Erythroblast (primary cell): ENCODE results near the gene ZGLP1.
"Not testable (repeated sequence)": the region's sequence is repeated elsewhere in the genome, so short reads cannot be mapped to it uniquely, and the experiment has no call there.

Experiments
- DNase-seq, 2 experiments: peaks; one replicate each; lab custom pipeline; 2025; lab: John Stamatoyannopoulos, UW
- GATA1 ChIP-seq: IDR thresholded peaks from 2 replicates; pipeline ENCODE4 v1.6.1; 2011; ENCODE audit warnings: low read depth, mild to moderate bottlenecking, control low read depth, low read length, moderate library complexity
- POLR2A ChIP-seq: IDR thresholded peaks from 2 replicates; pipeline ENCODE4 v1.6.1; 2011; ENCODE audit warnings: mild to moderate bottlenecking, low read length

The ZGLP1 gene

DNA sequence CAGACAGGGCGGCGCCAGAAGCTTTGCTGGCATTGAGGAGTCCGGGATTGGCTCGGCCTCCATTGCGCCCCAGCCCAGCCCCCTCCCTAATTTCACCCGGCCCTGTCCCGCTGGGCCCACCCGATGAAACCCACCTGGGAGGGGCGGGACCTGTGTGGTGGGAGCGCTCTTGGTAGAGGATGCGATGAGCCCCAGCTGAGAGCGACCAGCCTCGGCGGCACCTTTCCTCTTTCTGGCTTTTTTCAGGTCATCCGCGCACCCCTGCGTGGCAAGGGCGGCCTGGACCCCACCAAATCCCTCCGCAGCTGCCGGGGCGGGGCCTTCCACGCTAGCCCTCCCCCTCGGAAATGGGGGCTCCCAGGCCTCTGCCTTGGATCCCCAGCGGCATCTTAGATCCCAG, at the start of gene ZGLP1:
ZGLP1 (minus strand) TSS at position 393 of the 400 bp plus-strand sequence.
- DNase-seq, result no peak
- TF ChIP-seq POLR2A, result no peak
- TF ChIP-seq GATA1, result no peak

GRCh38 chr19:10356431-10356830, 46.8 kb upstream of the ZGLP1 start:
- DNase-seq, result no peak
- TF ChIP-seq GATA1, result no peak
- TF ChIP-seq POLR2A, result no peak

GRCh38 chr19:10353793-10354391, 44.3 kb upstream of the ZGLP1 start:
- TF ChIP-seq GATA1 (no peak), POLR2A (no peak)
- DNase-seq, result peak; percentile 66 to 75

DNA sequence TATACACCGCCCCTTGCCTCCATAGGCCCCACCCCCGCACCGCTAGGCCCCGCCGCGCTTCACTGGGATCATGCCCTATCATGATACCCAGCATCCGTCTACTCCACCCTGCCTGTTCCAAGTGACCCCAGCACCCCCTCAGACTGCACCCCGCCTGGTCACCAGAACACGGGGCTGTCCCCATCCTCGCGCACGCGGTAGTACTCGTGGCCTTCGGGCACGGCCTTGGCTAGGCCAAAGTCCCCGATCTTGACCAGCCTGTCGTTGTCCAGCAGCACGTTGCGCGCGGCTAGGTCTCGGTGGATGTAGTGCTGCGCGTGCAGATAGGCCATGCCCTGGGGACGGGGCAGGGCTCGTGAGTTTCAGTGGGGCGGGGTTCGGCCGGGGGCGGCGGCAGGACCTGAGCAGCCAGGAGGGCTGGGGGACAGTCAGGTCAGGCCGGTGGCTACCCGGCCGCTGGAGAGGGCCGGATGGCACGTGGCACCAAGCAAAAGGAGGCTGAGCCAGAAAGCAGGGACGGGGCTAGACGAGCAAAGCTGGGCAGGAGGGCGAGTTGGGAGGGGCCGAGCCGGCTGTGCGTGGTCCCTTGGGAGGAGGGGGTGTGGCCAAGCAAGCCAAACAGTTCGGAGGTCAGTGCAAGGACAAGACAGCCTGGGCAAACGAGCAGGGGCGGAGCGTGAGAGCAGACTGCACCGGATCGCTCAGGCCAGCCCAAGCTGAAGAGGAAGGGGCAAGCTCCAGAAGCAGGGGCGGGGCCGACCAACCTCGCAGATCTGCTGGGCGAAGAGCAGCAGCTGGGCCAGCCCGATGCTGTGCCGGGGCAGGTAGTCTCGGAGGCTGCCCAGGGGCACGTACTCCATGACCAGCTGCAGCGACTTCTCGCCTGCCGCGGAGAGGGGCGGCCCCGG, 43.4 kb upstream of the ZGLP1 start:
- DNase-seq, result peak; percentile 26 to 38
- no peak for TF ChIP-seq POLR2A
- no peak for TF ChIP-seq GATA1

DNA sequence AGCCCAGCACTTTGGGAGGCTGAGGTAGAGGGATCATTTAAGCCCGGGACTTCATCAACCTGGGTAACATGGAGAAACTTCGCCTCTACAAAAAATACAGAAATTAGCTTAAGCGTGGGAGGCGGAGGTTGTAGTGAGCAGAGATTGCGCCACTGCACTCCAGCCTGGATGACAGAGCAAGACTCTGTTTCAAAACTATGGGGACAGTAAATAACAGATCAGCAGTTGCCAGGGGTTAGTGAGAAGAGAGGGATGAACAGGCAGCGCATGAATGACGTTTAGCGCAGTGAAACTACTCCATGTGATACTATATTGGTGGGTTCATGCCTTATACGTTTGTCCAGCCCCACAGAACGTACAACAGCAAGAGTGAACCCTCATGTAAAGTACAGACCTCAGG, 36.9 kb upstream of the ZGLP1 start:
- no peak for DNase-seq
- TF ChIP-seq POLR2A (no peak), GATA1 (no peak)

DNA sequence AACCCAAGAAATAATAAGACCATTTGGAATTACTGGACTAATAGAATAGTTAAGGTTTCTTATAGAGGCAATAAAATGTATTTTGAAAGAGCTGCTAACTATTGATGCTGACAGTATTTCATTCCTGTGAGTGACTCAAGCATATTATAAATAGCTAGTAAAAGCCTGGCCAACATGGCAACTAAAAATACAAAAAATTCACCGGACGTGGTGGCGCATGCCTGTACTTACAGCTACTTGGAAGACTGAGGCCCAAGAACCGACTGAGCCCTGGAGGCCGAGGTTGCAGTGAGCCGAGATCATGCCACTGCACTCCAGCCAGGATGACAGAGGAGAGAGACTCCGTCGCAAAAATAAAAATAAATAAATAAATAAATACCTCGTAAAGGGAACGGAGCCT, 35.2 kb upstream of the ZGLP1 start:
- TF ChIP-seq GATA1 (no peak), POLR2A (no peak)
- DNase-seq, result no peak

DNA sequence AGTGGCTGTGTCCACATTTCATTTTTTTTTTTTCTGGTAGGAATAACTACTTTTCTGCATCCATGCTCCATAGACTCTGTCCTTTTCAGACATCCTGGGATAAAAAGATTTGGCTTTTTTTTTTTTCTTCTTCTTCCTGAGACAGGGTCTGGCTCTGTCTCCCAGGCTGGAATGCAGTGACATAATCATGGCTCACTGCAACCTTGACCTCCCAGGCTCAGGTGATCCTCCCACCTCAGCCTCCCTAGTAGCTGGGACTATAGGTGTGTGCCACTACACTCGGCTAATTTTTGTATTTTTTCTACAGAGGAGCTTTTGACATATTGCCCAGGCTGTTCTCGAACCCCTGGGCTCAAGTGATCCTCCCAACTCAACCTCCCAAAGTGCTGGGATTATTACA, 33.9 kb upstream of the ZGLP1 start:
- no peak for DNase-seq
- TF ChIP-seq POLR2A, result no peak
- no peak for TF ChIP-seq GATA1

DNA sequence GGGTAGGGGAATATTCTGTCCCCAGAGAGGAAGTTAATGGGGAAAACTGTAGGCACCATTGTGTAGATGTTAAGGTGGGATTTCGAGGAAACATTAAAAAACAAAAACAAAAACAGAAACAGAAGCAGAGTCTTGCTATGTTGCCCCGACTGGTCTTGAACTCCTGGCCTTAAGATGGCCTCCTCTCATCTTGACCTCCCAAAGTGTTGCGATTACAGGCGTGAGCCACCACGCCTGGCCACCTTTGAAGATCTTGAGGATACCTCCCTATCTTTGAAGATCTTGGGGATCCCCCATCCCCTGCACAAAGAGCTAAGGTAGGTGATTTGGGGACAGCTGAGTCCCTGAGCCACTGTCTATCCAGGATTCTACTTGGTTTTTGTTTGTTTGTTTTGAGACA, 30.4 kb upstream of the ZGLP1 start:
- TF ChIP-seq GATA1 (no peak), POLR2A (no peak)
- no peak for DNase-seq

DNA sequence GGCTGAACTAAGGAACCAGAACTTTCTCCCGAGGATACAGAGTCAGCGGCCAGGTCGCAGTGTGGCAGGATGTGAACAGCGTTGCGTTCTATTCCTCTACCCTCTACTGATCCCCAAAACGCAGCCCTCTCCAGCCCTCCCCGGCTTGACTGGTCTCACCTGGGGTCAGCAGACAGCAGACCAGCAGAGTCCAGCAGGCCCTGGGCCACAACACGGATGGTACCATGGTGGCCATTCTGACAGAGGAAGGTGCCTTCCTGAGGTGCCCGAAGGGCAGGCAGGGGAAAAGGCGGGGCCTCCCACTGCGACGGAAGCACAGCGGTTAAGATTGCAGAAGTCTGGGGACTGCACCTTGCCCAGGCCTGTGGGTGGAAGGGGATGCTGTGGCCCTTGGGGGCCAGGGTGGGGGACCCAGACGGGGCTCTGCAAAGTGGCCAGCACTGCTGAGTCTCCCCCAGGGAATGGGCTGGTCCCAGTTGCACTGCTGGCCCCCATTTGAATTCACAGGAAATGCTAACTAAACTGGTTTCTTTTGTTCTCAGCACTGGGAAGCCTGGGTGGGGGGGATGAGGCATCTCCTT, 29.9 kb upstream of the ZGLP1 start, which contains the start of gene ICAM3:
ICAM3 (minus strand) TSS at position 245 of the 581 bp plus-strand sequence; CDS start at position 235, 10 bp downstream.
- DNase-seq, result no peak
- no peak for TF ChIP-seq GATA1
- TF ChIP-seq POLR2A, result no peak

DNA sequence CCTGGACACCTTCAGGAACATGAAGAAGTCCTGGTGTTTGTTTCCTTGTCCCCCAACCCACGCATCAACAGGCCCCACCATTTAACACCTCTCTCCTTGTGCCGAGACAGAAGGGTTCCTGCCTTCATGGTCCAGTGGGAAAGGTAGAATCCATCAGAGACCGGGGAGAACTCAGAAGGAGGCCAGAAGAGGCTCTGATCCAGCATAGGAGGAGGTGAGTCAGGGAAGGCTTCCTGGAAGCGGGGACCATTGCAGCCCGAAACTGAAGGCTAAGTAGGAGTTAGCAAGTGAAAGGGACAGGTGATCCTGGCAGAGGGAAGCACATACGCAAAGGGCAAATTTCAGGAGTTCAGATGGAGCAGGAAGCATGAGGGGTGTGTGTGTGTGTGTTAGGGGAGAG, 29.3 kb upstream of the ZGLP1 start:
- no peak for DNase-seq
- TF ChIP-seq POLR2A (no peak), GATA1 (no peak)

GRCh38 chr19:10336725-10337124, 27.1 kb upstream of the ZGLP1 start:
- DNase-seq, result not testable (repeated sequence)

GRCh38 chr19:10335352-10335985, 25.9 kb upstream of the ZGLP1 start:
- no peak for DNase-seq
- no peak for TF ChIP-seq GATA1
- no peak for TF ChIP-seq POLR2A

GRCh38 chr19:10334588-10335351, 25.2 kb upstream of the ZGLP1 start:
- DNase-seq, result peak; percentile 82 to 83

More at GRCh38 chr19:10334588-10335351, 25.2 kb upstream of the ZGLP1 start:
- no peak for TF ChIP-seq POLR2A
- TF ChIP-seq GATA1, result no peak
